ENCODE results near the gene MRPS24. TPM values are rescaled to one million over a fixed set of nuclear protein-coding genes. Genes with fewer than 3 reads are reported as not detected.
"Not testable (repeated sequence)": the region's sequence is repeated elsewhere in the genome, so short reads cannot be mapped to it uniquely, and the experiment has no call there.

MRPS24 gene
- total and polyA plus RNA-seq, 4 experiments from 2014 or later, result 52.2 to 136 (median 91.2) TPM

- H3K4me1 ChIP-seq (ENCODE audit: insufficient read depth, low read length), result no peaks in the 10 kb centered on the region
- H3K27ac ChIP-seq (ENCODE audit: low read depth, low read length), result no peak overlapping the region
- Mint-ChIP-seq H3K36me3 (no peaks in the 10 kb centered on the region), H3K27me3 (peaks cover 20 to 26% of the 10 kb centered on the region in 2 donors), H3K4me1 (no peaks in the 10 kb centered on the region), H3K9me3 (no peaks in the 10 kb centered on the region), H3K27ac (no peak overlapping the region), H3K4me3 (no peak overlapping the region)
- no peaks in the 10 kb centered on the region for H3K27me3 ChIP-seq (ENCODE audit: insufficient read depth, low read length)
- no peak for DNase-seq
- no peak overlapping the region for H3K4me3 ChIP-seq (ENCODE audit: low read length in 2 of 2)
- intact Hi-C loops (cut with micrococcal nuclease), result no loop called here
- no peaks in the 10 kb centered on the region for H3K9me3 ChIP-seq (ENCODE audit: control insufficient read depth in 1 of 2, low read length in 2 of 2)
- H3K36me3 ChIP-seq (ENCODE audit: insufficient read depth, low read length), result no peaks in the 10 kb centered on the region
- ChIA-PET POLR2A (ENCODE audit: partially characterized antibody) (interaction anchor here (2.5 kb wide), 1 partner anchor 10 kb away, joined by 5 read pairs; no protein-coding TSS in a partner anchor), CTCF (ENCODE audit: partially characterized antibody) (interaction anchor here (0.9 to 1.9 kb wide), 2 partner anchors 9 to 13 kb away, joined by 4 to 6 read pairs; no protein-coding TSS in a partner anchor)
Measured at GRCh38 chr7:43824963-43825362, 44.4 kb downstream of the MRPS24 start.

- H3K9me3 Mint-ChIP-seq; H3K4me1 ChIP-seq (ENCODE audit: insufficient read depth, low read length); H3K4me3 ChIP-seq (ENCODE audit: low read length in 2 of 2); H3K4me3 Mint-ChIP-seq; DNase-seq; H3K27ac ChIP-seq (ENCODE audit: low read depth, low read length); H3K4me1 Mint-ChIP-seq; H3K36me3 Mint-ChIP-seq; intact Hi-C loops (cut with micrococcal nuclease); H3K9me3 ChIP-seq (ENCODE audit: control insufficient read depth in 1 of 2, low read length in 2 of 2); H3K27me3 ChIP-seq (ENCODE audit: insufficient read depth, low read length); H3K36me3 ChIP-seq (ENCODE audit: insufficient read depth, low read length): not testable (repeated sequence)
- ChIA-PET POLR2A (ENCODE audit: partially characterized antibody) (interaction anchor here (2.5 kb wide), 1 partner anchor 10 kb away, joined by 5 read pairs; no protein-coding TSS in a partner anchor), CTCF (ENCODE audit: partially characterized antibody) (interaction anchor here (0.9 to 1.9 kb wide), 3 partner anchors 9 to 242 kb away, joined by 3 to 6 read pairs (median 4); no protein-coding TSS in a partner anchor)
- peak overlapping the region in 1 of 7 donors; percentile 38 for H3K27ac Mint-ChIP-seq
- peaks cover 20 to 26% of the 10 kb centered on the region in 2 donors for H3K27me3 Mint-ChIP-seq
Measured at GRCh38 chr7:43824513-43824912, 44.8 kb downstream of the MRPS24 start.

- H3K9me3 ChIP-seq (ENCODE audit: control insufficient read depth in 1 of 2, low read length in 2 of 2), result no peaks in the 10 kb centered on the region
- no peaks in the 10 kb centered on the region for H3K27me3 ChIP-seq (ENCODE audit: insufficient read depth, low read length)
- ChIA-PET CTCF (ENCODE audit: partially characterized antibody) (interaction anchor here (1.3 to 1.6 kb wide), 2 partner anchors 14 to 242 kb away, joined by 3 to 4 read pairs; no protein-coding TSS in a partner anchor), POLR2A (ENCODE audit: partially characterized antibody) (no interaction called here)
- DNase-seq, result no peak
- intact Hi-C loops (cut with micrococcal nuclease), result no loop called here
- H3K4me1 ChIP-seq (ENCODE audit: insufficient read depth, low read length), result no peaks in the 10 kb centered on the region
- H3K4me3 ChIP-seq (ENCODE audit: low read length in 2 of 2), result no peak overlapping the region
- Mint-ChIP-seq H3K9me3 (no peaks in the 10 kb centered on the region), H3K27ac (no peak overlapping the region), H3K27me3 (peaks cover 15 to 23% of the 10 kb centered on the region in 2 donors), H3K4me1 (no peaks in the 10 kb centered on the region), H3K4me3 (no peak overlapping the region), H3K36me3 (no peaks in the 10 kb centered on the region)
- no peaks in the 10 kb centered on the region for H3K36me3 ChIP-seq (ENCODE audit: insufficient read depth, low read length)
- no peak overlapping the region for H3K27ac ChIP-seq (ENCODE audit: low read depth, low read length)
Measured at GRCh38 chr7:43823941-43824340, 45.4 kb downstream of the MRPS24 start.

DNA sequence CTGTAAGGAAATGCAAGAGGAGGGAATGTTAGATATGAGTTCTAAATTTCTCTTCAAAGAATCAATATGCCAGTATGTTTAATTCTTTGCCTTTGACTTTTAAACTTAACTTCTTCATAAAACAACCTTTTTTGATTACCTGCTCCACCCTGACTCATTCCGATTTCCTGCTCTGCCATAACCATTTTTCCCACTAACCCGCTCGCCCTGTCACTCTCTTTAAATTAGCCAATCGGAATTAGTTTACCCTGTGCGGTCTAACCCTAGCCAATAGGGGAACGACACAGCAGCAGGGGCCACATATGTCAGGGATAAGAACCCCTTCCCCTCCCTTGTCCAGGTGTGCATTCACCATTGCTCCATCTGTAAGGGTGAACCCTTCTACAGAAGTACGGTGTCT, 45.9 kb downstream of the MRPS24 start:
- POLR2A ChIA-PET (ENCODE audit: partially characterized antibody); H3K4me1 Mint-ChIP-seq; DNase-seq; H3K4me3 Mint-ChIP-seq; H3K4me1 ChIP-seq (ENCODE audit: insufficient read depth, low read length); H3K9me3 ChIP-seq (ENCODE audit: control insufficient read depth in 1 of 2, low read length in 2 of 2); H3K27ac Mint-ChIP-seq; H3K27ac ChIP-seq (ENCODE audit: low read depth, low read length); H3K36me3 Mint-ChIP-seq; H3K9me3 Mint-ChIP-seq; intact Hi-C loops (cut with micrococcal nuclease); H3K4me3 ChIP-seq (ENCODE audit: low read length in 2 of 2); H3K36me3 ChIP-seq (ENCODE audit: insufficient read depth, low read length); H3K27me3 ChIP-seq (ENCODE audit: insufficient read depth, low read length): not testable (repeated sequence)
- peaks cover 13 to 20% of the 10 kb centered on the region in 2 donors for H3K27me3 Mint-ChIP-seq
- CTCF ChIA-PET (ENCODE audit: partially characterized antibody), result interaction anchor here (1.3 to 1.6 kb wide), 2 partner anchors 15 to 241 kb away, joined by 3 to 4 read pairs; no protein-coding TSS in a partner anchor

Other genes with a start within 250 kb of the MRPS24 start
- gene COA1, start 140.0 kb downstream of the MRPS24 start, total RNA-seq, result 10 to 100 TPM; 52.0 to 53.2 TPM
- 10 to 100 TPM; 43.7 to 56.4 TPM for gene COA1, start 140.0 kb downstream of the MRPS24 start, polyA plus RNA-seq
- gene BLVRA, start 110.8 kb downstream of the MRPS24 start, total RNA-seq, result 10 to 100 TPM; 18.1 to 19.3 TPM
- 100 to 1,000 TPM in 1 of 2 donors, 10 to 100 TPM in 1; 72.0 to 105 TPM for gene BLVRA, start 110.8 kb downstream of the MRPS24 start, polyA plus RNA-seq
- 10 to 100 TPM; 35.5 to 36.1 TPM for gene URGCP, start 37.1 kb upstream of the MRPS24 start, total RNA-seq
- gene URGCP, start 37.1 kb upstream of the MRPS24 start, polyA plus RNA-seq, result 10 to 100 TPM; 17.1 to 28.9 TPM
- gene UBE2D4, start 56.9 kb upstream of the MRPS24 start, total RNA-seq, result 10 to 100 TPM; 10.9 to 11.0 TPM
- 10 to 100 TPM; 16.5 to 21.9 TPM for gene UBE2D4, start 56.9 kb upstream of the MRPS24 start, polyA plus RNA-seq
- gene SPDYE1, start 128.4 kb upstream of the MRPS24 start, total RNA-seq, result under 1 TPM in 1 of 2 experiments, not detected in 1; 0.17 TPM
- gene SPDYE1, start 128.4 kb upstream of the MRPS24 start, polyA plus RNA-seq, result under 1 TPM in 1 of 2 donors, not detected in 1; 0.49 TPM
- gene DBNL, start 175.2 kb upstream of the MRPS24 start, total RNA-seq, result 100 to 1,000 TPM; 157 to 166 TPM
- gene DBNL, start 175.2 kb upstream of the MRPS24 start, polyA plus RNA-seq, result 100 to 1,000 TPM; 177 to 250 TPM
- gene PGAM2, start 196.1 kb upstream of the MRPS24 start, total RNA-seq, result 1 to 10 TPM; 1.1 to 1.5 TPM
- gene PGAM2, start 196.1 kb upstream of the MRPS24 start, polyA plus RNA-seq, result not detected
- gene POLM, start 213.0 kb upstream of the MRPS24 start, total RNA-seq, result 10 to 100 TPM; 64.8 to 67.2 TPM
- 10 to 100 TPM in 1 of 2 donors, 1 to 10 TPM in 1; 8.0 to 18.2 TPM for gene POLM, start 213.0 kb upstream of the MRPS24 start, polyA plus RNA-seq
- gene AEBP1, start 234.8 kb upstream of the MRPS24 start, total RNA-seq, result 1 to 10 TPM; 7.8 TPM
- 1 to 10 TPM in 1 of 2 donors, under 1 TPM in 1; 0.20 to 2.3 TPM for gene AEBP1, start 234.8 kb upstream of the MRPS24 start, polyA plus RNA-seq